IPS-NIHi7 (cell line): ENCODE measurements around the gene NRP2.

Experiments
- DNase-seq: peaks from one replicate; pipeline ENCODE4 v3.0.0; 2012; ENCODE audit warnings: mixed read lengths; ENCODE audit errors: extremely low spot score

The NRP2 gene

DNA sequence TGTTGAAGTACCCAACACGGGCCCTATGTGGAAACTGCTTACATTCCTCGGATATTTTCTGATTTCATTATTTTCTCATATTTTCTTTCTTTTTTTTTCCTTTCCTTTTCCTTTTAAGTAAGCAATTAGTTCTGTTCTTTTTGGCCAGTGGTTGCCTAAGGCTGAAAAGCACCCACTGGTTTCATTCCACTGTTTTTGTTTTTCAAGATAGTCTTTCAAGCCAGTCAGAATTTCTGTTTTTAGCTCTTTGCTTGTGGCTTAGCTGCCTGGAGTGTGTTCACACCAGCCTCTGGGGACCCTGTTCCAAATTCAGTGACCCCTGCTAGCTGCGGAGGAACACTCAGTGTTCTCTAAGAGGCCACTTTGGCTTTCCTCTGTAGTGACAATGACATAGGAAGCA is 73.6 kb downstream of the NRP2 start:
- no peak for DNase-seq

DNA sequence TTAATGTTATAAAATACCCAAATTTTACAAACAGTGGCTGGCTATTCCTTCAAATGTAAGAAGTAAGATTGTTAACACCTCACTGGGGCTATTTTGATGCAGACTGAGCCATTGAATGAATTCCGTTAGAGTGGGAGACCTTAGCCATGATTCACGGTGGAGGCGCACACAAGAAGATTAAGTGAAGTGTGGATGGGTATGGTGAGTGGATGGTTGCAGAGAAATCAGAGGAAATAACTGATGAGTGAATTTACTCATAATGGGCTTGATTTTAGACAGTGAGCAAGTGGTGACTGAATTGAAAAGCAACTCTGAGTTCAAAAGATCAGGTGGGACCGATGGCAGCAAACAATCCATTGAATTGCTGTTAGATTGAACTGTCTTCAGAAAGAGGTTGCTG is 75.0 kb downstream of the NRP2 start:
- DNase-seq: no peak

DNA sequence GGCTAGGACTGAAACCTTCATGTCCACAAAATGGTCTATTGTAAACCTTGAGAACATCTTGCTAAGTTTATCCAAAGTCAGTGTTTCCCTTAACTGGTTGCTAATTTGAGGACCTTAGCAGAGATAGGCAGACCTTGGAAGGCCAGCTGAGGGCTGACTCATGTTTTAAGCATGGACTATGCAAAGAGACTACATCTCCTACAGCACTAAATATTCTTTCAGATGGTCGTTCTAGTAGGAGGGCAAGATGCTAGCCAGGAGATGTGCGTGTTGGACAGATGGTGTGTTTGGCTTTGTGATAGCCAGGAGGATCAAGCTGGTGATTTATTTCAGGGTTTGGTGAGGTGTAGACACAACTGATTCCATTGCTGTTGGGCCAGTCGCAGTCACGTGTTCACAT is 75.8 kb downstream of the NRP2 start:
- DNase-seq: no peak

GRCh38 chr2:205758500-205758899 is 76.2 kb downstream of the NRP2 start:
- DNase-seq: no peak

DNA sequence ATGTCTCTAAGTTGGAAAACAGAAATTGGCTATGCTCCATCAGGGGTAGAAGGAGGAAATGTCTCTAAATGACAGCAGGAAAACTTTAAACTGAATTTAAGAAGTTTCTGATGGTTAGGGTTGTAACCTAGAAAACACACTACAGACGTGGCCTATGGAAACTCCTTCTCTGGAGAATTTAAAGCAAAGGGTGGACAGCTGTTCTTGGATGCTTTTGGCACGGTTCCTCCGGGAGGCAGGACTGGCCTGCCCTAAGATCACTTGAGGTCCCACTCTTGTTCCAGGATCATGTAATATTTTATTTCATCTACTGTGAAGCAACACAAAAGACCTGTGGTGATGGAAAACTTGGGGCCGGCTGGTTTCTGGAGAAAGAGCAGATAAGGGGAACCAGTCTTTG is 77.0 kb downstream of the NRP2 start:
- no peak for DNase-seq

DNA sequence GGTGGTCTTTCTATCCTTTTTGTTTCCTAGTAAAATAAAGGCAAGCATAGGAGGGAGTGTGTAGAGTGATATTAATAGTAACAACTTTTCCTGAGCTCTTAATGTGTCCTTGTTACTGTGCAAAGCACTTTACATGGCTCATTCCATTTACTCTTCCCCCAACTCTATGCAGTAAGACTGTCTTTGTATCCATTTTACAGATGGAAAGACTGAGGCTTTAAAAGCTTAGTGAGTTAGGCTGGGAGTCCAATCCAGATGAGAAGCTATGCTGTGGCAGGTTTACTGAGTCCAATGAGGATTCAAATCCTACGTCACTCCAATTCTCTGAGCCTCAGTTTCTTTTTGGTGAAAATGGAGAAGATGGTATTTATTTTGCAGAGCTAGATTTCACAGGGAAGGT is 77.4 kb downstream of the NRP2 start:
- no peak for DNase-seq

DNA sequence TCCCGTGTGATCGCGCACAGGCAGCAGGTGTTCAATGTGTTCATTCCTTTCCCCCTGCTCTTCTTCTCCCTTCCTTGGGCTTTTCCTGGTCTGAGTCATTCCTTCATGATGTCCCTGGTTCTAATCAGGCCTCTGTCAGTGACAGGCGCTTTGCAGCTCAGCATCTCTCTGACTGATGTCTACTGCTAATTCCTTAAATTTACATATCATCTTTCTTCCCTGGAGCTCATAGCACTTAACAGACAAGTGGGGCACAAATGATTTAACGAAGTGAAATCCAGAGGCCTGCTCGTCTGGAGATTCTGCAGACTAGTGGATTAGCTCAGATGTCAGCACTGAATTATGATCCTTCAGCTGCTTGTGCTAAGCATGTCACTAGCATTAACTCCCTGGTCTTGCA is 77.9 kb downstream of the NRP2 start:
- DNase-seq: no peak

GRCh38 chr2:205761421-205761820 is 79.1 kb downstream of the NRP2 start:
- DNase-seq: no peak

GRCh38 chr2:205762881-205763280 is 80.6 kb downstream of the NRP2 start:
- no peak for DNase-seq

DNA sequence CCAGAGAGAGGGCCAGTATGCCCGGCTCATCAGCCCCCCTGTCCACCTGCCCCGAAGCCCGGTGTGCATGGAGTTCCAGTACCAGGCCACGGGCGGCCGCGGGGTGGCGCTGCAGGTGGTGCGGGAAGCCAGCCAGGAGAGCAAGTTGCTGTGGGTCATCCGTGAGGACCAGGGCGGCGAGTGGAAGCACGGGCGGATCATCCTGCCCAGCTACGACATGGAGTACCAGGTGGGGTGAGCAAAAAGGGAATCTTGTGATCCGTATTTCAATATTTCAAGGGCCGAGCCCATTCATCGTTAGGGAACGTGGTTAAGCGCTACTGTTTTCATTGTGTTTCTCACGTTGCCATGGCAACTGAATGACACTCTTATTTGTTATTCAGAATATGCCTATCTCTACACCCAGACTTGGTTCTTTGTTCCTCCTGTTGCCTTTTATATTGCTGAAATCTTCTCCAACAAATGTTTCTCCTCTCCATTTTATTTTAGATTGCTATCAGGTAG is 81.5 kb downstream of the NRP2 start:
- peak; percentile 91 for DNase-seq

- DNase-seq: peak; percentile 39
Observed at GRCh38 chr2:205764270-205764746, 82.0 kb downstream of the NRP2 start.

GRCh38 chr2:205765151-205765550 is 82.8 kb downstream of the NRP2 start:
- DNase-seq: no peak

DNA sequence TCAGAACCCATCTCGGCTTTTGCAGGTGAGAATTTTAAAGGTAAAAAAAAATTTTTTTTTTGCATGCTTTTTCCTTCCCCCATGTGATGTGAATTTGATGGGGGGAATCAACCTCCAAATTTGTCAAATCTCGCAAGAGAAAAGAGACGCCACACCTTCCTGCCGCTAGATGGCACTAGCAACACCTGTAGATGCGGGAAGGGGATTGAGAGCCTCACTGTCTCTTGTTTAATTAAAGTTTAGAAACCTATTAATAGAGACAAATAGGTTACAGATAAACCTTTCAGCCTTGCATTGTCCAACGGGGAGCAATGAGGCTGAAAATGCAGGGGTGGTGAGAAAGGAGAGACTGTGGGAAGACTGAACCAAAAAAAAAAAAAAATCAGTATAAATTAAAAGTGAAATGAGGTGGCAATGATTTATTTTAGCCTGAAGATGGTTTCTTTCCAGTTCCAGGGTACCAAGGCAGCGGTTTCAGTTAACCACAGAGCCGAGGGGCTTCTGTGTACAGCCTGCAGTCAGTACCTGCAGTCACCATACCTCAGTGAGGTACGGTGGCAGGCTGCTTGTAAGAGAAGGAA is 84.6 kb downstream of the NRP2 start:
- DNase-seq: peak; percentile 50

- DNase-seq: no peak
Observed at GRCh38 chr2:205767617-205768016, 85.3 kb downstream of the NRP2 start.

DNA sequence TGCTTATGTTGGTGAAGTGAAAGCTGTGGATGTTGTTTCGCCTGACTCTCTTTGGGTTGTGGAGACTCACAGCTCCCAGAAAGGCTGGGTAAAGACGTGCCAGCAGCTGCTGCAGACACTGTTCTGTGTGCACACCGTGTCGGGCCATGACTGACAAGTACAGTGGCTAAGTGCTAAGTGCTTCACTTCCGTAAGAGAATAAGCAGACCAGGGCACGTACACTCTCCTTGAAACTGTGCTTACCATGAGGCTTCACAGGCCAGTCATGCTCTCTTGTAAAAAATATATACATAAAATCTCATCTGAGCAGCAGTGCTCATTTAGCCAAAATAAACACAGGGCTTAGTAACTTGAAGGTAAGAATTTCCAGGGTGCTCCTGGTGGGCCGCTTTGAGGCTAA is 86.0 kb downstream of the NRP2 start:
- no peak for DNase-seq

GRCh38 chr2:205768815-205769494 is 86.7 kb downstream of the NRP2 start:
- DNase-seq: no peak

- DNase-seq: no peak
Observed at GRCh38 chr2:205769495-205769850, 87.2 kb downstream of the NRP2 start.

DNA sequence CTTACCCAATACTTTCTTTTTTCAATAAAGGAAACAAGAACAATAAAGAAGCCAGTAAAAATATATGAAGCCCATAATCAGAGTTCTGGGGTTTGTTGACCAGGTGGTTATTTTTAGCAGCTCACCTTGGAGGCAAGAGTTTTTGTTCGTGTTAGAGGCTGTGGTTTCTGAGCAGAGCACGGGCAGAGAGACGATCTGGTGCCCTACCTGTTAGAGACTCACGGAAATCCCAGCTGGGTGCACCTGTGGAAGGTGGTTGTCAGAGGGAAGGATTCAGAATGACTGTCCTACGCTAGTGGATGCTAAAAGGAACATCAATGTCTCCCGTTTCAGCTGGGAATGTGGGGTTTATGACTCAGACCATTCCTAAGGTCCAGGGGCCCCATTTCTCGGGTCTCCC is 87.6 kb downstream of the NRP2 start:
- no peak for DNase-seq

GRCh38 chr2:205770577-205770976 is 88.3 kb downstream of the NRP2 start:
- DNase-seq: no peak

- DNase-seq: no peak
Observed at GRCh38 chr2:205771031-205771430, 88.7 kb downstream of the NRP2 start.

GRCh38 chr2:205771666-205772065 is 89.4 kb downstream of the NRP2 start:
- DNase-seq: no peak

GRCh38 chr2:205772983-205773382 is 90.7 kb downstream of the NRP2 start:
- no peak for DNase-seq

DNA sequence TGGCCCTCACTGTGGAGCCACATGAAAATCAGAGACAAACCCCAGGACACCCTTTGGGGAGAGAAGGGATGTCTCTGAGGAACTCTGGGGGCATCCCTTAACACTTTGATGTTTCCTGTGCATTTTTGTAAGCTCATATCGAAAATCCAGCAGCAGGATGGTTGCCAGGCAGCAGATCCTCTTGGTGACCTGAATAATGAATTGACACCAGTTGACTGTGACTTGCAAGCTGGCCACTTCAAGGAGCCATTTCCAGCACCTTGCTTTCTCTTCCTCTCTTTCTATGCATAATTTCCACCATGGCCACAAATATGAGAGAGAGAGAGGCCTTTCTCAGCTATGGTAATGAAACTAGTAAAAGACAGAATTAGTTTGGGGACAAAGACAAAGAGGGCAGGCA is 91.7 kb downstream of the NRP2 start:
- DNase-seq: no peak
